Transverse colon (tissue), 3 donors: ENCODE results near the gene CDC20B.

Experiments used
- CTCF ChIP-seq, 5 experiments: fragments of 200-600 bp in 3 of 5; fragments of 450-650 bp in 2 of 5; sonication (generic) in 3 of 5; IDR thresholded peaks; 1 replicate in 2 of 5; 2 replicates in 3 of 5; pipeline ENCODE4 v1.5.1; 2016 to 2017; ENCODE audit warnings: antibody characterized with exemption in 5 of 5, inconsistent platforms in 3 of 5, mild to moderate bottlenecking in 2 of 5, moderate library complexity in 1 of 5
- POLR2A ChIP-seq: fragments of 450-650 bp; IDR thresholded peaks from one replicate; pipeline ENCODE4 v1.6.1; 2016; ENCODE audit warnings: antibody characterized with exemption, mild to moderate bottlenecking, moderate library complexity

- TF ChIP-seq CTCF (IDR thresholded peaks at IDR 0.05) (no peak), POLR2A (no peak)
Measured at GRCh38 chr5:55140908-55141665, 31.9 kb downstream of the CDC20B start.
